Hypothalamus (tissue), 51 donors: Measurements from ENCODE around the gene GRIA4.
"Not testable (repeated sequence)": the region's sequence is repeated elsewhere in the genome, so short reads cannot be mapped to it uniquely, and the experiment has no call there.

Source experiments
- DNase-seq, 51 donors: peaks; one replicate each; lab custom pipeline; 2025; lab: John Stamatoyannopoulos, UW

Gene GRIA4

GRCh38 chr11:105975128-105975527 lies 365.3 kb downstream of the GRIA4 start:
- DNase-seq = no peak

- DNase-seq = no peak
Observed at GRCh38 chr11:105979997-105980703, 370.3 kb downstream of the GRIA4 start.

- DNase-seq = no peak
Observed at GRCh38 chr11:105986554-105986953, 376.7 kb downstream of the GRIA4 start.

GRCh38 chr11:105988197-105988596 lies 378.3 kb downstream of the GRIA4 start:
- no peak for DNase-seq

GRCh38 chr11:105989124-105989523 lies 379.3 kb downstream of the GRIA4 start:
- no peak for DNase-seq

- DNase-seq = no peak
Observed at GRCh38 chr11:105991888-105992287, 382.0 kb downstream of the GRIA4 start.

GRCh38 chr11:106001304-106002012 lies 391.6 kb downstream of the GRIA4 start:
- DNase-seq = no peak

- not testable (repeated sequence) for DNase-seq
Observed at GRCh38 chr11:106003094-106003493, 393.2 kb downstream of the GRIA4 start.

- no peak for DNase-seq
Observed at GRCh38 chr11:106011481-106011880, 401.6 kb downstream of the GRIA4 start.

GRCh38 chr11:106012744-106013143 lies 402.9 kb downstream of the GRIA4 start:
- DNase-seq = peak in 3 of 51 donors; percentile 4 to 52 (median 13)

GRCh38 chr11:106014035-106014434 lies 404.2 kb downstream of the GRIA4 start:
- no peak for DNase-seq

- no peak for DNase-seq
Observed at GRCh38 chr11:106014620-106015019, 404.7 kb downstream of the GRIA4 start.

GRCh38 chr11:106015066-106015465 lies 405.2 kb downstream of the GRIA4 start:
- DNase-seq = no peak

- no peak for DNase-seq
Observed at GRCh38 chr11:106017093-106017492, 407.2 kb downstream of the GRIA4 start.

GRCh38 chr11:106021181-106021966 lies 411.5 kb downstream of the GRIA4 start:
- peak in 1 of 51 donors; percentile 49 for DNase-seq

- DNase-seq = peak; percentile 83 to 100 (median 99)
Observed at GRCh38 chr11:106021967-106022794, 412.3 kb downstream of the GRIA4 start, which contains the start of gene MSANTD4. MSANTD4 (minus strand) TSS chr11:106022240; CDS start chr11:106010917, 11,323 bp downstream.

- peak in 2 of 51 donors; percentile 2 to 22 for DNase-seq
Observed at GRCh38 chr11:106022795-106023275, 413.0 kb downstream of the GRIA4 start.

- no peak for DNase-seq
Observed at GRCh38 chr11:106030609-106031008, 420.7 kb downstream of the GRIA4 start.

- no peak for DNase-seq
Observed at GRCh38 chr11:106031202-106031810, 421.4 kb downstream of the GRIA4 start.
